GM21367 (cell line): ENCODE measurements around the gene NAV3.

ENCODE experiments used
- ATAC-seq: cut with Tn5 transposase; IDR thresholded peaks from one replicate; pipeline ENCODE4 v1.9.1; 2021; ENCODE audit not compliant: unreplicated experiment

NAV3 gene

DNA sequence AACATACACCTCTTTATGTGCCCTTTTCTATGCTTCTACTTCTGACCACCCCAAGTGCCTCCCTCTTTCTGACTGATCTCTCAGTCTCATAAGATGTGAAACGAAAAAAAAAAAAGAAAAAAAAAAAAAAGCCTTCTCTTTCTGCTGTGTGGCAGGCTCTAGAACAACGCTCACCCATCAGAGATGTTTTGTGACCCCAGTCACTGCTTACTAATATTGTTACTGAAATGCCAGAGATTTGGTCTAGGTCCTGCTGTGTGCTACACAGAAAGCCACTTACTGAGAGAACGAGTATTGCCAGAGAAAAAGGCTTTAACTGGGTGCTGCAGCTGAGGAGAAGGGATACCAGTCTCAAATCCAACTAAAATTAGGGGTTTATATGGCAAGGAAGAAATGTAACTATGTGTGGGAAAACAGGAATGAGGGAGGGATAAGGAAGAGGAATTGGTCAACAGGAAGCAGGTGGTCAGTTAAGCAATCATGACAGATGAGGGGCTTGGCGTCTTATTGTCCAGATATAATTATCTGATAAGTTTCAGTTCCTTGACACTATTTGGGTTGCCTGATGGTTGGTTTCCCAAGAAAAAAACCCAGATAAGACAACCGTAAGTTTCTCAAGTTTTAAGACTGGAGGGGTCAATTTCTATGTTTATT, 149.0 kb downstream of the NAV3 start:
- ATAC-seq, result no peak

DNA sequence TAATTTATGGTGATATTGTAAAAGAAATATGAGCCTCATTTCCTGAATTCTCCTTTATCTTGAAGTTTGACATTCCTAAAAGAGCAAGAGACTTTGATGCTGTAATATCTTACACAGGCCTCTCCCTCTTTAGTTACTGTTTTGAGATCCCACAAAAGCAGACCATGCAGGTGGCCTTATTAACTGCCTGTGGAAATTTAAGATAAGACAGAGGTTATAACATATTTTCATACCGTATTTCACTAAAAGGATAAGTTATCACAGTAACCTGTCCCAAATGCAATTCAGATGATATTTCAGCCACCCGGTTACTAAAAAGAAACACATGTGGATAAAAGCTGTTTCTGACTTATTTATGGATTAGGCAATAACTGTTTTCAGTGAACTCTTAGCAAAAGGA, 150.1 kb downstream of the NAV3 start:
- no peak for ATAC-seq

DNA sequence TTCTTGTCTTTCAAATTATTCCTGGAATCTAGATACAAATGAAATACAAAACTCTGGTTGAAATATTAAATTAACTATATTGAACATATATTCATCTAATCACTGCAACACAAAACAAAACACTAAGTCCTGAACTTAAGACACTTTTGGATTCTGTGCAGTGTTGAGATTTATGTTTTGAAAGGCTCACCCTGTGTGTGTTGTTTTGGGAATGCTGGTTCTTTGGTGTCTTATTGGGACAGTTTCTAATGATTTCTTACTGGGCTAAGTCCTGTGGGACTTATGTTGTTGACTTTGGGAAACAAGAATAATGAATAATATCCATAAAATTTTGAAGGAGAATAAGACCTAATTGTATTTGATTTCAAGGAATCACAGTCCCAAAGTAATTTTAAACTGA, 153.2 kb downstream of the NAV3 start:
- no peak for ATAC-seq

DNA sequence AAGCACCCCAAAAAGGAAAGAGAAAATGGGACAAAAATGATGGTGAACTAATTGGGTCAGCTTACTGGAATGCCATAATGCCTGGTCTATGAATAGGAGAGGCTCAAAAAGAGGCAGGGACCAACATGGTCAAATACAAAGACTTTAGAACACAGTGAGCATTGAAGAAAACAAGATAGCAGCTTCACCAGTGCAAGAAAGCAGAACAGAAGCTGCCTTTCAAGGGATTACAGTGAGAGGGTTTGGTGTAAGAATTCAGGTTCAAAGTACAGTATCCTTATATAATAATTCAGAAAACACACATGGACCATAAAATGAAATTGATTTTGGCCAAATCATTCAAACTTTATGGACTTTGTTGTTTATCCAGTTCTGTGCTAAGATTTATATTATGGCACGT, 162.1 kb downstream of the NAV3 start:
- no peak for ATAC-seq

DNA sequence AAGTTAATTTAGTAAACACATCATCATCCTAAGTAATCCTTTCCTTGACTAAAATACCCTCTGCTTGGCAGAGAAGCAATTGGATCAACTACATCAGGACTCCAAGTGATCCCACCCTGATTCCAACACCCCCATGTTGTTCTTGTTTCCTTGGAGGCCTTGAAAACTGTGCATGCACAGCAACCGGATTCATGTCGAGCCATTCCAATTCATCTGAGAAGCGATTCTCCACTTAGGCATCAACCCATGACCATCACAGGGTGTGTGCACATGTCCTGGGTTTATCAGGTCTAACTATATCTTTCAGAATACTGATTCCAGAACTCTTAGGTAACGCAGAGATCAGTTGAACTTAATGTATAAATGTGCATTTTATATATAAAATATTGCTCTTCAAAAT, 163.0 kb downstream of the NAV3 start:
- ATAC-seq, result no peak

DNA sequence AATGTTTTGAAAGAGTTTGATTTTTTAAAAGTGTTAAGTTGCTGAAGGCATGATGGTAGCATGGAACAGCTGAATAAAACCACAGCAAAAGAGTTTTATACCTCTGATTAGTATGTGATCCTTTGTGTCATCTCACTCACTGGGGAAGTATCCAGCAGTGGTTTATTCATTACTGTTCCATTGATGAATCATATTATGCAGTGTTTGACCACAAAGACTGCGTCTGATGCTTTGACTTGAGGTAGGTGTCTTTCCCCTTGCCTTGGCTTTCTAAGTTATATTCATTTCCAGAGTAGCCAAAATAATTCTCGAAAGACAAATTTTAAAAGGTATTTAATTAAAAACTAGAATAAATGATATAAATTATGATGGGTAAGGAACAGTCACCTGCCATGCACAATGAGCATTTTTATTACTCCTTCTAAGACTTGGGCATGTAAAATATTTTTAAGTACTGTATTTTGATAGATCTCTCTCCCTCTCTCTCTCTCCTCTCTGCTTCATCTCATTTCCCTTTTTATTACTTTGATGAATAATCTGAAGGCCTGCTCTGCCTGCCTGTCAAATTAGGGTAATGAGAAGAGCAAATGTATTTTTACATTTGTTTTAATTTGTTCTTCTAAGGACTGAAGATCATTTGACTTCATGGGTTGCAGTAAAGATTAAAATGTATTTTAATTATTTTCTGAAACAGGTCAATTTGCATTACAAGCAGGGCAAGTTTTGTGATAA, 164.9 kb downstream of the NAV3 start:
- ATAC-seq, result peak; percentile 75

DNA sequence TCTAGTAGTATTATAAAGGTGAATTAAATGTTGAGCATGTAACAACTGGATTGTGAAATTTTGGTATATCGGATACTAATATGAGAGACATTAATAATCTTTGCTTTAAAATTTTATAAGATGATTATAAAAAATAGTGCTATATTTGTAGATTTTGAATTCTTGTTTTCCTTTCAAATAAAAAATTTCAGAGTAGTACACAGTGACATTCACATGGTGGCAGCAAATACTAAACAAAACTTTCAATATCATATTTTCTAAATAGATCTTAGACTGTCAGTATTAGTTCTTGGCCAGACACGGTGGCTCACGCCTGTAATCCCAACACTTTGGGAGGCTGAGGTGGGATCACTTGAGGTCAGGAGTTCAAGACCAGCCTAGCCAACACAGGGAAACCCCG, 166.0 kb downstream of the NAV3 start:
- no peak for ATAC-seq

DNA sequence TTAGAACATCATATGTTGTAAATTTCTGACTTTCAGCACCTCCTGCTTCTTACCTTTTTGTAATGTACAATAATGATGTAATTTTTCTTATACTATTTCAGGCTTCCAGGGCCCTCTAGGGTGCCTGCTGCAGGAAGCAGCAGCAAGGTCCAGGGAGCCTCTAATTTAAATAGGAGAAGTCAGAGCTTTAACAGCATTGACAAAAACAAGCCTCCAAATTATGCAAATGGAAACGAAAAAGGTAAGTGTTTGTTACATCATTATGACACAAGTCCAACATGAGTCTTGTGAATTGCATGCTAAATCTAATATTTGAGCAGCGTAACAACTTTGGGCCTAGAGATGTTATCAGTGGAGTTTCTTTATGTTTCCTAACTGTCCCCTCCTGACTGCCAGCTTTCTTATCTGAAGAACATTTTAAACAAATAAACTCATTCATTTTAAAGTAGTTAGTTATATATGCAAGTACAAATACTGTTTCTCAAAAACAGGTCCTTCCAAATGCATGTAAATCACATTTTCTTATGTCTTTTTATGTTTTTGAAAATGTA, 167.6 kb downstream of the NAV3 start:
- no peak for ATAC-seq

DNA sequence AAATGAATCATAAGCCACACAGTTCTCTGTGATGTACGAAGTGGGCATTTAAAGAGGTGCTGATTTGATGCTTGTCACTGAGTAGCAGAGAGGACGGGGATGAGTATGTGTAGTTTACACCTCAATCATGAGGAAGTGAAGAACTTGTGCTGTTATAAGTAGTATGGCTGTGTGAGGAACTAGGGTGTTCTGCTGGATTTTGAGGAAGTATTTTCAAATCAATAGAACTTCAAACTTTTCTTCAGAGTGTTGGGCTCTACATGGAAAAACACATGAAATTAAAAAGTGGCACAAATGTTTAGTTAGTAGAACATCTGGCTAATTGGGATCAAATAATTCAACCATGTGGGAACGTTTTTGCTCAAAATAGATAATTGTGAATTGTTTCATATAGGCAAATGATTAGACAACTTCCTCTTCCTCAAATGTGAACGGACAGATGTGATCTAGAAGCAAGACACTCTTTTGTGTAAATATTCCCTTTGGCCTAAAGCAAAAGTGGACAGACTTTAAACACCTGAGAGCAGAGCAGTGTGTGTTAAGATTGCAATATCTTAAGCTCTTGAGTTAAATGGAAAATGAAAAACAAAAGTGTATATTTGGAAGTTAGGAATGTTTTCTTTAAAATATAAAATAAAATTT, 168.5 kb downstream of the NAV3 start:
- ATAC-seq, result peak; percentile 77

DNA sequence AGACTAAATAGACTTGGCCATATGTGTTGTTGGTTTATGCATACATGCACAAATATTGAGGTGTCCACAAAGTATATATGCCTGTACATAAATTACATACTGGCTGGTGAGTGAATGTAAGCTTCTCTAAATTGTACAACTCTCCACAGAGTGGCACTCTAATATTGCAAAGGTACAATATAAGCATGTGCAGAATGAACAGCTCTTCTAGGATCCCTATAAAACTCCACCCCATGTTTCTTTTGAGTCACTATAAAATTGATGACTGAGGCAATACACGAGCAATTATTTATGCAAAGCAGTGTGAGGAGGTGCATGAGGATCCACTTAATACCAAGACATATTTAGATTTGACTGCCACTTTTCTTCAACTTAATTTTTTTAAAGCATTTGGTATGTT, 172.2 kb downstream of the NAV3 start:
- no peak for ATAC-seq

DNA sequence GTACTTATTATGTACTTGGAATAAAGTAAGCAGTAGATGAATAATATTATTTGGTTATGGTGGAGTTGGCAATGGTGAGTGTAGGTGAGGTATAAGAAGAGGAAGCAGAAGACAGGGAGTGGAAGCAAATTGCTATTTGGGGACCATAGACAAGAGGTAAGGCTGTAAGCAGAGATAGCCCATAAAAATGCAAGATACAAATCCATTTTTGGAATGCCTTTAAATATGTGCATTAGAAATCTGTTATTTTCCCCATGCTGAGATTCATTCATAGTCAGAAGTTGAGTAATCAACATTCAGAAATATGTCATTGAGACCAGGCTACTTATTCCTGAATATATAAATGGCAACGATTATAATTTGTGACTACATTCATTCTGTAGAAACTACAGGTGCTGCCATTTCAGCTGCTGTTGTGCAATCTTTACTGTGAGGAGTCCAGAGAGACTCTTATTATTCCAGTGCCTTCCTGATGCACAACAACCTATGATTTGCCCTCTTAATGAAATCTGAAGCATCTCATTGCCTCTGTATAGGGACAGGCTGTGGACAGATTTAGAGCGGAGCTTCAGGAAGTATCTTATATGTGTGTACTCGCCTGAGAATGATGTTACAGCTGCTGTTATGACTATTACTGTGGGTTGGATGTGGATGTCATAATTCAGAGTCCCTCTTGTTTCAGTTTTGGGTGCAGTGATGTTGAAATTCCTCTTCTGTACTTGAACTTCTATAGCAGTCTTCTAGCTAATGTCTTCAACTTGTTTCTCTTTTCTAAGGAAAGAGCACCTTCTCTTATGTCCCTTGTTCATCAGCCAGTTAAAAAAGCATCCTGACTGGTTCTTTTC, 173.8 kb downstream of the NAV3 start:
- no peak for ATAC-seq

DNA sequence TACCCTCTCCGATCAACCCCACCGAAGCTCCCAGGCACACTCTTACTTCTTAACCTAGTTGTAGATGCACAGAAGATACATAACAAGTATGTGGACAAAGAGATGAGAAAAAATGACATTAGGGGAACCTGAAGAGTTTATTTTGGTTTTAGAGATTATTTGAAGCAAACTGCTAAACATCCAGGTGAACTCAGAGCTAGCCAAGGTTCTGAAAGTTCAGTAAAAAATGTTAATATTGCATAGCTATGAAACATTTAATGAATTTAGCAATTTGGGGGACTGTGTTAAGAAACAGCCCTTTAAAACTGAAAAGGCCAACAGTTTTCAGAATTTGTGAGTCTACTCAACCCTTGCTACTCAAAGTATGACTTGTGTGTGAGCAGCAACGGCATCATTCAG, 174.4 kb downstream of the NAV3 start:
- no peak for ATAC-seq

DNA sequence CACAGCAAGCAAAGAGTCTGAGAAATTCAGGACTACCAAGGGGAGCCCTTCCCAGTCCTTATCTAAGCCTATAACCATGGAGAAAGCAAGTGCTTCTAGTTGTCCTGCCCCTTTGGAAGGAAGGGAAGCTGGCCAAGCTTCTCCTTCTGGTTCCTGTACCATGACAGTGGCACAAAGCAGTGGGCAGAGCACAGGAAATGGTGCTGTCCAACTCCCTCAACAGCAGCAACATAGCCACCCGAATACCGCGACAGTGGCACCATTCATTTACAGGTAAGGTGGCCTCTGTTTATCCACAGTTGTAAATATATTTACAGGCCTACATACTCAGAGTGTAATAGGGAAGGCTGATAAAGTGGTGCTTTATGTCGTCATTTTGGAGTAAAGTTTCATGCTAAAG, 176.5 kb downstream of the NAV3 start:
- ATAC-seq, result no peak

DNA sequence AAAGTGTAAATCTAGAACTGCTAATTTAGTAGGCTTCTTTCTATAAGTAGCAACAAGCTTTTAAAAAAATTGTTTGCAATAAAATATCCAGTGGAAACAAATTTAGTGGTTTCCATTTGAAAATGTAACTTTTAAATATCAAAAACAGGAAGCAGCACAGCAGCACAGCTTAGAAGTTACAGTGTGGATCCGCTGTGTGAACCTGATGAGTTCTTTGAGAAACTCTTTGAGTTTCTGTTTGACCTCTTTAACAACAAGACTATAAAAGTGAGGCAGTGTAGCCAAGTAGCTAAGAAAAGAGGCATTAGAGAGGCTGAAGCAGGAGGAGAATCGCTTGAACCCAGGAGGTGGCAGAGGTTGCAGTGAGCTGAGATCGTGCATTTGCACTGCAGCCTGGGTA, 178.3 kb downstream of the NAV3 start:
- no peak for ATAC-seq

DNA sequence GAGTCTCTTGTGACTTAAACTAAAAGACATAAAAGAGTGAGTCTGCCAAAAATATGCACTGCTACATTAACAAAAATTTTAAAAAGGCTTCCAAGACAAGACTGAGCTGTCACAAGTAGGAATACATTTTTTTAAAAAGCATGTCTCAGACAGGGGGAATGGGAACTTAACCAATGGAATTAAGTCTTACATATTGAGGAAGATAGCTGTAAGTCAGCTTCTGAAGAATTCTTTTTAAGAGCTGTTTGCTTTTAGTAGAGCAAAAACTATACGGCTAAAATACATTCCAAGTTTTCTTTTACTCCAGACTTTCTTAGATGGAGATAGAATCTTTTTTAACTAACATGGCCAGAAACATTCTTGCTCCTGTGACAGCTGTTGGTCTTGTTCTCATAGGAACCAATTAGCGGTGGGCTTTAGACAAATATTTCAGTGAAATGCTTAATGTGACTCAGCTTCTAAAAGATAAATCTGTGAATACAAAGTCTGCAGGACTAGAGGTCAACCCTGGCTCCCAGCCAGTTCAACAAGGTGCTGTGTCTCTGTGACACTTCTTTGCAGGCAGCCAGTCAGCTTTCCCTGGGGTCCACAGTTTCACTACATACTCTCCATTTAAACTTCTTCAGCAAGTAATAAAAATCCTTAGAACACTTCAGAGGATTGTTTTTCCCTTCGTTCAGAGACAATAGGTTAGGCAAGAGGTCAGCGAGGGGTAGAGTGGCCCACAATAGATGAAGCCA, 187.6 kb downstream of the NAV3 start:
- ATAC-seq, result no peak

DNA sequence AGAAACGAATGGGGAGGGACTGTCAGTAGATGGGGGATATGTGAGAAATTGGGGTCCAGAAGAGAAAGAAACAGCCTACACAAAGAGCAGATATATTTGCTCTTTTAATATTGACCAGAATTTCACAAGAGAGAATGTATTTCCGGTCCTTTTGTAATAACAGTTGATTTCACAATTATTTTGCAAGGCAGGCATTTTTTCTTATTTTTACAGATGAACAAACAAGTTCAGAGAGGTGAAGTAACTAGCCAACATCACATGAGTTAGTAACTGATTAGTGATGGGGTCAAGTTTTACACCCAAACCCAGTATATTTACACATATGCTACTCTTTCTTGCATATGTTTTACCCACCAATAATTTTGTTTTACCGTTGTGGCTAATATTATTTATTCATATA, 188.2 kb downstream of the NAV3 start:
- ATAC-seq, result no peak

DNA sequence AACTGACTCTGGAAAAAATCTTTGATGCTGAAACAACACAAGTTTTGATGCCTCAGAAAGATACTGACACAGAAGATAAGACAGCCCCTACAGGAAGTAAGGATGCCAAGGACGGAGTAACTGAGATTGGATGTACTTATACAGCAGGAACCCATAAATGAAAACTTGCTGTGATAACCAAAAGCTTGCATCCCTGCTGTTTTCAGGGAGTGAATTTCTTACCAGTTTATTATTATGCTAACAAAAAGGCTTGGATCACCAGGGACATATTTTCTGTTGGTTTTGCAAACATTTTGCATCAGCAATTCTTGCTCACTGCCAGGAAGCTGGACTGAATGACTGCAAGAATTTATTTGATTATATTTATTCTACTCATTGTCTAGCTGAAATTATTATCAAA, 197.7 kb downstream of the NAV3 start:
- ATAC-seq, result no peak

DNA sequence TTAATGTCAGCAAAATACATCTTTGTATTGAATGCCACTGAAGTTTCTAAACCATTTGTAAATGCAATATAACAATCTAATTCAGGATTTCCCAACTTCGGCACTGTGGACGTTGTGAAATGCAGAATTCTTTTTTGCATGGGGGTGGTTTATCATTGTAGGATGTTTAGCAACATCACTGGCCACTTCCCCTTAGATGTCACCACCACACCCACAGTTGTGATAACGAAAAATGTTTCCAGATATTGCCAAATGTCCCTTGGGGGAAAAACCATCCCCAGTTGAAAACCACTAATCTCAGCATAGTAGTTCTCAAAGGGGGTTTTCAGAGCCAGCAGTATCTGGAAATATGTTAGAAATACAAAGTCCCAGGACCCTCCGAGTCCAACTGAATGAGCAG, 203.3 kb downstream of the NAV3 start:
- ATAC-seq, result no peak

DNA sequence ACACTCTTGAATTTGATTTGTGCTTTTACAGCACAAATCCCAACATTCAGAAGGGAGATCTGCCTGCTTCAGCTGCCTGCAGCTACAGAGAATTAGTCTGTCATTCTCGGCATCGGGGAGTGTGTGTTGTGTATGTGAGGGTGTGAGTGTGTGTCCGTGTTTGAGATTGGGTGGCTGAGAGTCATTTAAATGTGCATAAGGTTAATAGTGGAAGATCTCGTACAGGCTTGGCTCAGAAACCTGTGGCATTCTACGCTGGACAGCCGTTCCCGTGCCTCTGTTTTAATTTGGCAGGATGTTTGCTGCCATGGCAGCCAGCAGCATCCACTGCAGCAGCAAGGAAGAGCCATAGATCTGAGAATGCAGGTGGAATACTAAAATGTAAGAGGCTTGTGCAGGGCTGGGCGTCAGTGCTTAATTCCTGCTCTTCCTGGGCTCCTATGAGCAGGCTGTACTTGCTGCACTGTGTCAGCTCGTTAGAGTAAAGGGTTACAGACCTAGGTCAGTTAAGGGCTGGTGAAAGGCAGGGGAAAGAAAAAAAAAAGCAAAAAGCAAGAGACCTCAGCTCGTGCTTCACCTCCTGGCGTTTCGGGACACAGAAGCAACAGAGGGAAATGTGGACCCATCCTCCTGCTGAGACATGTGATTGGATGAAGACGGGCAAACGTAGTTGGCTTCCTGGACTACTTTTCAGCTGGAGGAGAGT, 205.4 kb downstream of the NAV3 start:
- no peak for ATAC-seq

DNA sequence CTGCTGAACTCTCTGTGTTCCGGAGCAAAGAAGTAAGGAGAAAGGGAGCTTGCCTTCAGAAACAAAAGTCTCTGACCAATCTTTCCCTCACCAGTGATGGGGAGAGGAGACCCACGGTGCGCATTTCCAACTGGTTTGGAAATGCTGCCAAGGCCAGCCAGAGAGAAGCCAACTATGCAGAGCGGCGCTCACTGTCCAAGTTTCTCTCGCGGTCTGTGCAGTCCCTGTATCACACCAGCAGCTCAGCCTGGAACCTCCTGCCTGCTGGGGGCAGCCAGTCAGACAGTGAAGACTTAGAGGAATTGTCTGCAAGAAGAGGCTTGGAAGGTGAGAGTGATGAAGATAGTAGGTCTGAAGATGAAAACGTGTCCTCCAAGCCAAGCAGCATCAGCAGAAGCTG, 206.2 kb downstream of the NAV3 start:
- ATAC-seq, result no peak
